ENCODE measurements around the gene HENMT1. TPM values are rescaled to one million over a fixed set of nuclear protein-coding genes. Genes with fewer than 3 reads are reported as not detected.

HENMT1 gene
- total RNA-seq, 1 experiment from 2014 or later: 6.2 TPM

- H2BK120ac ChIP-seq (ENCODE audit: low read depth, low read length, poor library complexity, severe bottlenecking): no peak overlapping the region
- H4K91ac ChIP-seq (ENCODE audit: insufficient read length, low read depth, low read length): no peak overlapping the region
- no peak overlapping the region for H3K14ac ChIP-seq (ENCODE audit: insufficient read depth, low read length)
- H3T11ph ChIP-seq (ENCODE audit: low read length): no peak overlapping the region
- H4K8ac ChIP-seq (replicated peaks; ENCODE audit: insufficient read length, low read depth, low read length): no peak overlapping the region
- no peaks in the 10 kb centered on the region for H3K79me2 ChIP-seq (ENCODE audit: insufficient read depth, low read length)
- no peak for DNase-seq
- WGBS (ENCODE audit: extremely low coverage, insufficient read length, low lambda C conversion rate): no CpG with 5 or more reads among the region's 2 CpGs
- H3K27ac ChIP-seq (ENCODE audit: insufficient read length, low read depth, low read length): no peak overlapping the region
- H3K4me2 ChIP-seq (ENCODE audit: insufficient read depth, insufficient read length, low read length): no peak overlapping the region
- no peak overlapping the region for H2AK5ac ChIP-seq (ENCODE audit: insufficient read length, low read length)
- TF ChIP-seq, protein P1, sequence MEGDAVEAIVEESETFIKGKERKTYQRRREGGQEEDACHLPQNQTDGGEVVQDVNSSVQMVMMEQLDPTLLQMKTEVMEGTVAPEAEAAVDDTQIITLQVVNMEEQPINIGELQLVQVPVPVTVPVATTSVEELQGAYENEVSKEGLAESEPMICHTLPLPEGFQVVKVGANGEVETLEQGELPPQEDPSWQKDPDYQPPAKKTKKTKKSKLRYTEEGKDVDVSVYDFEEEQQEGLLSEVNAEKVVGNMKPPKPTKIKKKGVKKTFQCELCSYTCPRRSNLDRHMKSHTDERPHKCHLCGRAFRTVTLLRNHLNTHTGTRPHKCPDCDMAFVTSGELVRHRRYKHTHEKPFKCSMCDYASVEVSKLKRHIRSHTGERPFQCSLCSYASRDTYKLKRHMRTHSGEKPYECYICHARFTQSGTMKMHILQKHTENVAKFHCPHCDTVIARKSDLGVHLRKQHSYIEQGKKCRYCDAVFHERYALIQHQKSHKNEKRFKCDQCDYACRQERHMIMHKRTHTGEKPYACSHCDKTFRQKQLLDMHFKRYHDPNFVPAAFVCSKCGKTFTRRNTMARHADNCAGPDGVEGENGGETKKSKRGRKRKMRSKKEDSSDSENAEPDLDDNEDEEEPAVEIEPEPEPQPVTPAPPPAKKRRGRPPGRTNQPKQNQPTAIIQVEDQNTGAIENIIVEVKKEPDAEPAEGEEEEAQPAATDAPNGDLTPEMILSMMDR (conservative IDR thresholded peaks at IDR 0.05): no peak
- Mint-ChIP-seq H3K4me1 (peaks cover 0 to 4% of the 10 kb centered on the region in 2 experiments; a peak in 2 of 4 replicates), H3K9me3 (no peaks in the 10 kb centered on the region), H3K4me3 (no peak overlapping the region), H3K27me3 (ENCODE audit: low read depth) (no peaks in the 10 kb centered on the region), H3K36me3 (ENCODE audit: insufficient read depth in 1 of 3, low read depth in 3 of 3) (peaks cover 0 to 24% (median 5%) of the 10 kb centered on the region in 3 experiments; a peak in 2 of 7 replicates), H3K27ac (no peak overlapping the region)
- H3K23ac ChIP-seq (ENCODE audit: insufficient read length, low read depth, low read length): no peak overlapping the region
- no peak overlapping the region for H3K9ac ChIP-seq (ENCODE audit: extremely low read depth, insufficient read length, low read length)
- H3K27me3 ChIP-seq (ENCODE audit: insufficient read depth, low read length): no peaks in the 10 kb centered on the region
- H3K23me2 ChIP-seq (ENCODE audit: insufficient read length, low read depth, low read length, poor library complexity, severe bottlenecking): no peaks in the 10 kb centered on the region
- H3K79me1 ChIP-seq (ENCODE audit: insufficient read depth, low read depth, low read length, poor library complexity, severe bottlenecking): no peaks in the 10 kb centered on the region
- H3K4ac ChIP-seq (ENCODE audit: low read depth, low read length): no peak overlapping the region
- H2AFZ ChIP-seq (ENCODE audit: low read length): no peak overlapping the region
- H2BK5ac ChIP-seq (ENCODE audit: insufficient read length, low read length): no peak overlapping the region
- H4K5ac ChIP-seq (ENCODE audit: insufficient read length, low read depth, low read length): no peak overlapping the region
- no peak overlapping the region for H2BK20ac ChIP-seq (ENCODE audit: low read depth, low read length, poor library complexity, severe bottlenecking)
- H3K4me1 ChIP-seq (ENCODE audit: insufficient read depth, low read length): no peaks in the 10 kb centered on the region
- H3K56ac ChIP-seq (ENCODE audit: insufficient read length, low read depth, low read length): no peak overlapping the region
- H3K9me3 ChIP-seq (ENCODE audit: control insufficient read depth, low read depth, low read length): no peaks in the 10 kb centered on the region
- H4K20me1 ChIP-seq (ENCODE audit: control insufficient read depth, insufficient read depth, insufficient read length): no peaks in the 10 kb centered on the region
- H2BK12ac ChIP-seq (ENCODE audit: insufficient read length, low read depth, low read length): no peak overlapping the region
- H3K18ac ChIP-seq (ENCODE audit: insufficient read length, low read depth, low read length): no peak overlapping the region
- H2BK15ac ChIP-seq (ENCODE audit: low read depth, low read length): no peak overlapping the region
Measured at GRCh38 chr1:108636876-108637275, 24.0 kb downstream of the HENMT1 start.

Measured in H9 (cell line).